Measurements from ENCODE around the gene CEP76. TPM values are rescaled to one million over a fixed set of nuclear protein-coding genes. Genes with fewer than 3 reads are reported as not detected.
A peak's percentile ranks its signal among the peaks of the same experiment; 100 is the strongest.
"Not testable (repeated sequence)": the region's sequence is repeated elsewhere in the genome, so short reads cannot be mapped to it uniquely, and the experiment has no call there.

CEP76 gene
- total RNA-seq, 1 donor from 2014 or later, result 3.7 TPM

- no peak for TF ChIP-seq CTCF (IDR thresholded peaks at IDR 0.05; ENCODE audit: borderline replicate concordance)
- peak overlapping the region; percentile 60 for H3K27ac ChIP-seq (replicated peaks)
- no peak for DNase-seq
- no peaks in the 10 kb centered on the region for H3K9me3 ChIP-seq (replicated peaks)
- no peaks in the 10 kb centered on the region for H3K36me3 ChIP-seq
- H3K4me3 ChIP-seq, result no peak overlapping the region
- intact Hi-C loops (cut with micrococcal nuclease), result no loop called here
- H3K27me3 ChIP-seq (ENCODE audit: low read depth), result no peaks in the 10 kb centered on the region
- H3K4me1 ChIP-seq, result peaks cover 61% of the 10 kb centered on the region
Observed at GRCh38 chr18:12652861-12653401, 49.6 kb downstream of the CEP76 start.

GRCh38 chr18:12651651-12652050 lies 50.9 kb downstream of the CEP76 start:
- Histone ChIP-seq H3K4me3 (no peak overlapping the region), H3K4me1 (peaks cover 63% of the 10 kb centered on the region), H3K27me3 (ENCODE audit: low read depth) (no peaks in the 10 kb centered on the region), H3K9me3 (replicated peaks) (no peaks in the 10 kb centered on the region), H3K36me3 (no peaks in the 10 kb centered on the region), H3K27ac (replicated peaks) (peak overlapping the region; percentile 60)
- DNase-seq, result no peak
- intact Hi-C loops (cut with micrococcal nuclease), result no loop called here
- TF ChIP-seq CTCF (IDR thresholded peaks at IDR 0.05; ENCODE audit: borderline replicate concordance), result no peak

GRCh38 chr18:12647773-12648172 lies 54.8 kb downstream of the CEP76 start:
- intact Hi-C loops (cut with micrococcal nuclease), result loop anchor here (10.0 kb wide), 1 partner anchor 173 kb away; no protein-coding TSS in a partner anchor
- H3K9me3 ChIP-seq (replicated peaks), result no peaks in the 10 kb centered on the region
- peaks cover 68% of the 10 kb centered on the region for H3K4me1 ChIP-seq
- H3K4me3 ChIP-seq, result no peak overlapping the region
- no peak overlapping the region for H3K27ac ChIP-seq (replicated peaks)
- no peak for TF ChIP-seq CTCF (IDR thresholded peaks at IDR 0.05; ENCODE audit: borderline replicate concordance)
- H3K36me3 ChIP-seq, result no peaks in the 10 kb centered on the region
- no peaks in the 10 kb centered on the region for H3K27me3 ChIP-seq (ENCODE audit: low read depth)
- no peak for DNase-seq

- Histone ChIP-seq H3K9me3 (replicated peaks) (no peaks in the 10 kb centered on the region), H3K36me3 (no peaks in the 10 kb centered on the region), H3K4me3 (peak overlapping the region; percentile 47), H3K4me1 (peaks cover 67% of the 10 kb centered on the region), H3K27me3 (ENCODE audit: low read depth) (no peaks in the 10 kb centered on the region), H3K27ac (replicated peaks) (peak overlapping the region; percentile 87)
- peak; percentile 55 for DNase-seq
- intact Hi-C loops (cut with micrococcal nuclease), result loop anchor here (10.0 kb wide), 1 partner anchor 171 kb away; no protein-coding TSS in a partner anchor
- TF ChIP-seq CTCF (IDR thresholded peaks at IDR 0.05; ENCODE audit: borderline replicate concordance), result no peak
Observed at GRCh38 chr18:12645751-12646203, 56.7 kb downstream of the CEP76 start.

- H3K27me3 ChIP-seq (ENCODE audit: low read depth), result no peaks in the 10 kb centered on the region
- peaks cover 69% of the 10 kb centered on the region for H3K4me1 ChIP-seq
- H3K36me3 ChIP-seq, result no peaks in the 10 kb centered on the region
- TF ChIP-seq CTCF (IDR thresholded peaks at IDR 0.05; ENCODE audit: borderline replicate concordance), result no peak
- intact Hi-C loops (cut with micrococcal nuclease), result loop anchor here (10.0 kb wide), 1 partner anchor 170 kb away; no protein-coding TSS in a partner anchor
- no peaks in the 10 kb centered on the region for H3K9me3 ChIP-seq (replicated peaks)
- peak overlapping the region; percentile 87 for H3K27ac ChIP-seq (replicated peaks)
- DNase-seq, result no peak
- peak overlapping the region; percentile 47 for H3K4me3 ChIP-seq
Observed at GRCh38 chr18:12645254-12645653, 57.3 kb downstream of the CEP76 start.

GRCh38 chr18:12643756-12644155 lies 58.8 kb downstream of the CEP76 start:
- H3K9me3 ChIP-seq (replicated peaks); DNase-seq; H3K27me3 ChIP-seq (ENCODE audit: low read depth); H3K36me3 ChIP-seq; H3K4me3 ChIP-seq: not testable (repeated sequence)
- intact Hi-C loops (cut with micrococcal nuclease), result loop anchor here (10.0 kb wide), 1 partner anchor 169 kb away; no protein-coding TSS in a partner anchor
- peak overlapping the region; percentile 76 for H3K27ac ChIP-seq (replicated peaks)
- peaks cover 66% of the 10 kb centered on the region for H3K4me1 ChIP-seq
